Activated T-cell treated with anti-CD3 and anti-CD28 coated beads for 48 hours (primary cell): Measurements from ENCODE around the gene MTR.

Experiments used
- DNase-seq: peaks from one replicate; pipeline ENCODE4 v3.0.0-alpha.2; 2020; ENCODE audit warnings: low read depth

Gene MTR

DNA sequence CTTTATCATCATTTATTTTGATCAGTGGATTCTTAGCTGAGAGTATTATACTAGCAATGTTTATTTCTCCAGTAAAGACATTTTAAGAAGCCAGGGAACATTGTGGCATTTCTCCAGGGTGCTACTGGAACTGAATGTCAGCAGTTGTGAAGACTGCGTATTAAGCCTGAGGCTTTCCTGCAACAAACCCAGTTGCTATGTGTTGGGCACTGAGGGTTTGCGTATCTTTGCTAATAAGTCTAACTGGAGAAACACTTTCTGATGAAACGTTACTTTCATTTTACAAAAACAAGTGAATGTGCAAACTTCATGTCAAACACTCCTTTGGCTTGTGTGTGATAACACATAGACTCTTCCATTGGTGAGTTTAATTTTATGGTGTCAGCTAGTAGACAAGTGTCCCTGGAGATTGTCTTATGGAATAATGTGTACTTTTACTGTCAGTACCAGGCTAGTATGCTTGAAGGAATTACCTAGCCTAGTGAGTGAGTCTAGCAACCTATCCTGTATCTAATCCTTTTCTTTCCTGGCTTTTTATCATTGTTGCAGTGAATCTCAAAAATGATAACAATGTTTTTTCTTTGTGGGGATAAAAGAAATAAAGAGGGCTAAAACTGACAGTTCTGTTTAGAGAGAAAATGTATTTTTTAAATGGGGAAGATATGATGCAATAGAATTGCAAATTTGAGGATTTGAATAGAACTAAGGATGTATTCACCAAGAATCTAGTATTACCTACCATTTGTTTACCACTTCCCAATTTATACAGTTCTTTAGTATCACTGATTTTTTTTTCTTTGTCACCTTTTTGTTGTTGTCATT, 70.1 kb downstream of the MTR start:
- DNase-seq, result no peak

DNA sequence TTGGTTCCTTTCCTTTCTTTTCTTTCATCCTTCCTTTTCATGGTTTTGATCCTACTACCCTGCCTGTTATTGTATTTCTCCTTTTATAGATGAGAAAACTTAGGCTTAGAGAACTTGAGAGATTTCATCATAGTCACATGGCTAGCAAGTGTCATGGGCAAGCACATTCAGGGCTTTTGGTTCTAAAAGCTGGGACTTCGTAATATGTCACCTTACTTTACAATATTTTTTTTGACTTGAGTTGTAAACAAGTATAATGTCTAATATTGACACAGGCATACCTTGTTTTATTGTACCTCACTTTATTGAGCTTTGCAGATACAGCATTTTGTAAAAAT, 70.7 kb downstream of the MTR start:
- DNase-seq, result no peak

DNA sequence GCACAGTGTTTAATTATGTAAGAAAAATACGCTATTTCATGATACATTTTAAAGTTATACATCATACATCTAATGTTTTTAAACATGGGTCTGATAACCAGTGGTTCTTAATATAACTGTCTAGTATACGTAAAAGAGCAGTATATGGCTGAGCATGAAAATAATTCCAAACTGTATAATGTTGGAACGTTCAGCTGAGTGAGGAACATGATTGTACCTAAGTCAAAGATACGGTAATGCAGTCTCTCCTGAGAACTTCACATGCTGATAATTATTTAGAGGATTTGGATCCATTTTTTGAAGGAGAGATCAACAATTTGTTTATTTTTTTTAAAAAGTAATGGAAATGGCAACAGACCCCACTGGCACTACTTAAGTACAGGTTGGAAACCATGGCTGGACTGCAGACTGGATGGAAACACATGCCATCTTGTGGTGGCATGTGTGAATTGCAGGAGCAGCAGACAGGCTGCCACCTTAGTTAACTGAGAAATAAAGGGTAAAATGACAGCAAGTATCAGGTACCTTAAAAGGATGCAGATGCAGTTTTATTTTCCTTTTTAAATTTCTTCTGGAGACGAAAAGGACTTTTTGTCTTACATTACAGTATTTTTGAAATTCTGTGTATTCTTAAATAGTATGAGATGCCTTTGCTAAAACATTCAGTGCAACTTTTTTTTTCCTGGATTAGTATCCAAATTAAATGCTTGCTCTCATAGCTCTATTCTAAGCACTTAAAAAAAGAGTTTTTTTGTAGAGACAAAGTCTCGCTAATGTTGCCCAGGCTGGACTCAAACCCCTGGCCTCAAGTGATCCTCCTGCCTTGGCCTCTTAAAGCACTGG, 73.8 kb downstream of the MTR start:
- DNase-seq, result peak; percentile 34

DNA sequence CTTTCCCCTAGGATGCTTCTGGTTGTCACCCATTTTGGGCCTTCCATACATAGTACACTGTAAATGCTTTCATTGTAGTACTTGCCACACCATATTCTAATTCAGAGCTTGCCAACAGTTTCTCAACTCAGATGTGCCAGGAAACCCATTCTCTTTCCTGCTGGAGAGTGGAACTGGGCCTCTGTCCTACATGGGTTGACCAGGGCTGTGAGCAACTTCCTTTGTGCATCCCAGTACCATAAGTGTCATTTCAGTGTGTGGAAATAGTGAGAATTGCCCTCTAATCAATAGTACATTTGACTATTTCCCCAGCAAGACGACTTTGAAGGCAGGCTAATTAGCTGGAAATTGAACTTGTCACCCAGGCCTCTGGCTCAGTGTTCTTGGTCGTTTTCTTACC, 74.8 kb downstream of the MTR start:
- DNase-seq, result no peak

DNA sequence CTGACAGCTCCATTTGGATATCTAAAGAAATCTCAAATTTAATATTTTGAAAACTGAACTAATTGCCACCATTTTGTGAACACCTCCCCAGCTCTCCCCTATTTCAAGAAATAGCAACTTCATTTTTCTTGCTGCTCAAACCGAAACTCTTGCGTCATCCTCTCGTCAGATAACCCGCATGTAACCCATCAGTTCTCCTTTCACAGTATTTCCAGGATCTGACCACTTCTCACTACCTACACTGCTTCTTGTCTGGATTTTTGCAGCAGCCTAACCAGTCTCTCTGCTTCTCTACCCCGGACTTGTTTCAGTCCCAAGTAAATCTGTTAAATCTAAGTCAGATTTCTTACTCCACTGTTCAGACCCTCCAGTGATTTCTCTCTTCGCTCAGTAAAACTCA, 75.6 kb downstream of the MTR start:
- DNase-seq, result no peak

DNA sequence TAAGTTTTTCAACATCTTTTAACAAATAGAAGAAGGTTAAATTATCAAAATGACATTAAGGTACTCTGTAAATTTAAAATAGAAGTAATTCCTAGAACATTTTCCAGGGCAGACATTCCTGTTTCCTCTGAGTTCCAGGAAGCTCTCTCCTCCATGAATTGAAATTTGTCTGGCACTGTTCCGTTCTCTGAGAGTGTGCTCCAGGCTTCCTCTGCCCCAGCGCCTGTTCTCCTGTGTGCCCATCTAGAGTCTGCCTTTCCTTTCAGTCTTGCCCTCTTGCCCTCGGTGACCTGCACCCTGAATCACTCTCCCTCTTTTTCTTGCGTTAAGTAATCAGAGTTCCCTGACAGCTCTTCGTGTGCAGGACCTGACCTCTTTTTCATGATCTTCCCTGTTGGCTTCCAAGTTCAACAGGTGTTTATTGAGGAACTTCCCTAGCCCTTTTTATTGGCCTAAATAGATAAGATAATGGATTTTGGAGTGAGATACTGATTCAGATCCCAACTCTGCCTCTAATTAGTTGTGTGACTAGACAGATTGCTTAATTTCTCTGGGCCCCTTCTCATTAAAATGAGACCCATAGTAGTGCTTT, 77.1 kb downstream of the MTR start:
- no peak for DNase-seq

DNA sequence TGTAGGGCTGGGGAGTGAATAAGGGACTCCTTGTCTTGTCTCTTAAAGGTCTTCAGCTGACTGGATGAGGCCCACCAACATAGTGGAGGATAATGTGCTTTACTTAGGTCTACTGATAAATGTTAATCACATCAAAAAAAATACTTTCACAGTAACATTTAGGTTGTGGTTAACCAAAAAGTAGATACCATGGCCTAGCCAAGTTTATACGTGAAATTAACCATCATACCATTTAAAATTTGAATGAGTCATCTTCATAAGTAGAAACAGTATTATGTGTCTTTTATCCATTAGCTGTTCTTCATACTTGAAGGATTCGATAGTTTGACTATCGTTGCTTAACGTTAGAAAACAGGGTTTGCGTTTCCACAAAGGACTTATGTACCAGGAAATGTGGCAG, 80.9 kb downstream of the MTR start:
- DNase-seq, result no peak

DNA sequence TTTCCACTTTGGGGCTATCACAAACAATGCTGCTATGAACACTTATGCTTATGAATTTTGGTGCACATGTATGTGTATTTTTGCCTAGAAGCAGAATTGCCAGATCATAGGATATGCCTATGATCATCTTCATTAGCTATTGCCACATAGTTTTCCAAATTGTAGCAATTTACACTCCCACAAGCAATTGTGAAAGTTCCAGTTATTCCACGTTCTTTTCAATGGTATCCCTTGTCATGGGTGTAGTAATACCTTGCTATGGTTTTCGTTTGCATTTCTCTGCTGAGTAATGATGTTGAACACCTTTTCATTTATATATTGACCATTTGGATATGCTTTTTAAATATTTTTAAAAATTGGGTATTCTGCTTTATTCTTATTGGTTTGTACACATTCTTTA, 82.6 kb downstream of the MTR start:
- no peak for DNase-seq

DNA sequence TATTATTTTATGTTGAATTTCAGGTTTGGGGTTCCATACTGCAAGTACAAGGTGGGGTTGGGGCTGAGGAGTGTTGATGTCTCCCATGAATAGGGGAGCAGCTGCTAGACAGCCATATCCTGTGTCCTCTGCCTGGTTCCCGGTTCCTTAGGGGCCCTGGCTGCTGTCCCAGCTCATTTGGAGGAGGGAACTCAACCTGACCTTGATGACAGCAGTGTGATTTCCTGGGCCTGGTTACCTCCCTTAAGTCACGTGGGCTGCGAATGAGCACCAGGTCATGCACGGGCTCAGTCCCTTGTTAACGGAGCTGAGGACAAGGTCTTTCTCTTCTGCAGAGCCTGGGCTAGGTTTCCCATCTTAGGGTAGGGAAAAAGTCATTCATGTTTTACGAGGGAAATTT, 85.1 kb downstream of the MTR start:
- DNase-seq, result no peak

DNA sequence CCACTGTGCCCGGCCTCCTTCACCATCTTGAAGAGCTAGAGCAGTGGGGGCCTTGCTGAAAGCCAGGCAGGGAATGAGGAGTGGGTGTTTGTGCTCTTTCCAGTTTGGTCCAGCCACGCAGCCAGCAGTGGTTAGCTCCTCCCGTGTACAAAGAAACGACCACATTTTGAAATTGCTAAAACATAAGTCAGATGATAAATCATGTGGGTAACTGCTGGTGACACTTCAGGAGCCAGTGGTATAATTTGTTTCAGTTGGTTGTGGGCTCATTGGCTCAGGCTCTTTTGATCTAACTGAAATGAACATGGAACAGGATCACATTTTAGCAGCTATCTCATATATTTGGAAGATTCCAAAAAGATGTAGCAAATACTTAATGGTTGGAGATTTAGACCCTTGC, 87.6 kb downstream of the MTR start:
- no peak for DNase-seq

DNA sequence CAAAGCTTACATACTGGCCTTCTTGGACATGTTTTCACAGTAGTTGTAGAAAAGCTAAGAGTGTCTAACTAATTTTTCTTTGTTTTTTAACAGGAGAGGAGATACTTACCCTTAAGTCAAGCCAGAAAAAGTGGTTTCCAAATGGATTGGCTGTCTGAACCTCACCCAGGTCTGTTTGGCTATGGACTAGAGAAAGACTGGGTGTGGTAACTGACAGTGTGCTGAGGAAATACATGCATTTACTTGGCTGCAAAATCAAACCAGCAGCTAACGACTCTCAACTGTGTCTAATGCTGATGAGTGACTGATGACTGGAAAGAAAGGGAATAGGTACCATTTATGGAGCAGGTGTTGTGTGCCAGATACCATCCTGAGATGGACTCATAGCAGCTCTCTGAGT, 91.1 kb downstream of the MTR start:
- no peak for DNase-seq

DNA sequence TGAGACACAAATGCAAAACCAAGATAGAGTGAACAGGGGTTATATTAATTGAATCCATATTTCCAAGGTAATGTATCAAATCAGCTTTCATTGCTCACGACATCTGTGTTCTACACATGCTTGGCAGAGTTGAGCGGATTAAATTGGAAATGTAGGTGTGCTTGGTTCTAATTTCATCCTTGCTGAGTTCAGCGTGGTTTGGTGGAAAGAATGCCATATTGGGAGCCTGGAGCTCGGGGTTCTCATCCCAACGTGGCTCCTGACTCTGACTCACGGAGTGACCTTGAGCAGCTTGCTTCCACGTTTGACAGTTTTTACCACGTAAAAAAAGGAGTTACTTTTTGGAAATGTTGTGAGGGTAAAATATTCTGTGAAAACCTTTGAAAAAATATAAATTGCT, 92.0 kb downstream of the MTR start:
- DNase-seq, result no peak

DNA sequence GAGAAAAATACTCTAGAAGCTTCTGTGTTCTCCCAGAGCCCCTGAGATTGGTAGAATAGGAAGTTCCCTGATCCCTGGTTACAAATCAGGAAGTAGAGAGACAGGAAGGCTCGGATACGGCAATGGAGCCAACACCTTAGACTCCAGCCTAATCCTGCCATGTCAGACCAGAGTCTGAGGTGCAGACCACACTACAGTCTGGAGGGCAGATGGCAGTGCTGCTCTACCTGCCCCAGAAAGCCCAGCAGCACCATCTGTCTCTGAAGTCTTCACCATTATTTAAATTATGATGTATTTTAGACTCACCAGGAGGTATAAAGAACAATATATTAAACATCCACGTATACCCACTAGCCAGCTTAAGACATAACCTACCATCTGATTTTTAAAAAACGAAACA, 93.0 kb downstream of the MTR start:
- no peak for DNase-seq

DNA sequence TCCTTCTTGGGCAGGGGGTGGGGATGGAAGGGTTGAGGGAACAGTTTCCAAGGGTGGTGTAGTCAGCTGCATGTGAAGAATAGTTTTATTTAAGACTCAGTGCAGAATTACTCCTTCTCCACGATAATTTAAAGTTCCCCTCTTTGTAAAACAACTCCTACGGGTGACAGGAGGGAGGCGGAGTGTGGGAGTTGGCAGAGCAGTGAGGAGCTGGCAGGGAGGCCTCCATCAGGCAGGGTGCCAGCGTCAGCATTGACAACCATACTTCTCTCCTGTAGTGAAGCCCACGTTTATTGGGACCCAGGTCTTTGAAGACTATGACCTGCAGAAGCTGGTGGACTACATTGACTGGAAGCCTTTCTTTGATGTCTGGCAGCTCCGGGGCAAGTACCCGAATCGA, 93.8 kb downstream of the MTR start:
- no peak for DNase-seq

DNA sequence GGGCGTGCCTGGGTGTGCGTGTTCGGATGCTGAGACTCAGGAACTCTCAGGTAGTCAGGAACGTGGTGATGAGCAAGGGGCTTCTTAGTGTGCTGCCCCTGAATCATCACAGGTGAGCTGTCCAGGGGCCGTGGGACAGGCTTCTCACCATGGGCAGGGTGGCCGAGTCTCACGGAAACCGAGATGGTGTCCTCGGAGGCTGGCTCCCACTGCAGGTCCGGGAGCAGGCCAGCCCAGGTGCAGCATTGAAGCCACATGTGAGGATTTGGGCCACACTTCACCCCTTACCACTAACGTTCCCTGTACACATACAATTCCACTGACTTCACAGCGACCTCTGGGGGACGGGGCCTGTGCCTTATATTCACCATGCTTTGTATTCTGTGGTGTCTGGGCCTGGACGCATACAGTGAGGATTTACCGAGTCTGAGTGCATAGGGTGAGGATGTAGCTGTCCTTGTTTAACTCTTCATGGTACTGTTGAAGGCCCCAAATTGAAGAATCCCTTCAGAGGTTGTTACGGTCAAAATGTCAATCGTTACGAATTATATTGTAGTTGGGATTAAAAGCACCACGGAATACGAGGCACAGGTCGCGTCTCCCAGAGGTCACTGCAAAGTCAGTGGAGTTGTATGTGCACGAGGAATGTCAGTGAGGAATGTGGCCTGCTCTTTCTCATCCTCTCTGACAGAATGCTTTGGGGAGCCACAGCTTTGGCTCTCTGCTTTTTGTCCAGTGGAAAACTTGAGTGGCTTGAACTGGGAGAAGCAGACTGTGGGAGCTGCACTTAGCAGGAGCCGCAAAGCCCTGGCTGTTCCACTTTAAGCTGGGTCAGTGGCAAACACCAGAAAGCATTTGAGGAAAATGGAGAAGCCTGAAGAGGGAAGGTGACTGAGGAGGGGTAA, 95.3 kb downstream of the MTR start:
- no peak for DNase-seq

DNA sequence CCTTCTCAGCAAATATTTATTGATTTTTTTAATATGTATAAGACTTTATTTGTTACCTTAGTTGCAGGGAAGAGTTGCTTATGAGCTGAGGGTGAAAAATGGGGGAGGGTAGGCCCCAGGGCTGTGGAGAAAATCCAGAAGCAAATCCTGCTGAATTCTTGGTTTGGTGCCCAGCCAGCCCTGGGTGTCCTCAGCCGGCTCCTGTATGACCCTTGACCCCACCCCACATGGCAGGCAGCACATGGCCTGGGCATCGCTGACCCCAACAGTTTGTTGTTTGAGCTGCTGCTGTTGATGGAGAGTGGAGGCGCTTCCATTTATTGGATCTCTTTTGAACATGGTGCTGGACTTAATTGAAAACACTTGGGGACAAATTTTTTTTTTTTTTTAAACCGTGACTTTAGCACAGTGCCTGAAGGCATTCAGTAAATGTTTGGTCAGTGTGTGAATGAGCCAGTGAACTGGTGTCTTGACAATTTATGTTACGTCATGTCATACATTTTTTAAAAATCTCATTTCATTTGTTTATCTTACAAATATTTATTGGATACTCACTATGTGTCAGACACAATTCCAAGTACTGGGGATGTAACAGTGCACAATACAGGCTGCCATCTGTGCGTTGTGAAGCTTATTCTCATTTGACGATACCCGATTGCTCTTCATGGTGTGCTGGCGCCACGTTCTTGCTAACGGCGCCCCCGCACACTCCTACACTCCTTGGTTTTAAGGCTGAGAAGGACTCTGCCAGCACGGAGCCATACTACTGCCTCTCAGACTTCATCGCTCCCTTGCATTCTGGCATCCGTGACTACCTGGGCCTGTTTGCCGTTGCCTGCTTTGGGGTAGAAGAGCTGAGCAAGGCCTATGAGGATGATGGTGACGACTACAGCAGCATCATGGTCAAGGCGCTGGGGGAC, 98.8 kb downstream of the MTR start:
- DNase-seq, result no peak

DNA sequence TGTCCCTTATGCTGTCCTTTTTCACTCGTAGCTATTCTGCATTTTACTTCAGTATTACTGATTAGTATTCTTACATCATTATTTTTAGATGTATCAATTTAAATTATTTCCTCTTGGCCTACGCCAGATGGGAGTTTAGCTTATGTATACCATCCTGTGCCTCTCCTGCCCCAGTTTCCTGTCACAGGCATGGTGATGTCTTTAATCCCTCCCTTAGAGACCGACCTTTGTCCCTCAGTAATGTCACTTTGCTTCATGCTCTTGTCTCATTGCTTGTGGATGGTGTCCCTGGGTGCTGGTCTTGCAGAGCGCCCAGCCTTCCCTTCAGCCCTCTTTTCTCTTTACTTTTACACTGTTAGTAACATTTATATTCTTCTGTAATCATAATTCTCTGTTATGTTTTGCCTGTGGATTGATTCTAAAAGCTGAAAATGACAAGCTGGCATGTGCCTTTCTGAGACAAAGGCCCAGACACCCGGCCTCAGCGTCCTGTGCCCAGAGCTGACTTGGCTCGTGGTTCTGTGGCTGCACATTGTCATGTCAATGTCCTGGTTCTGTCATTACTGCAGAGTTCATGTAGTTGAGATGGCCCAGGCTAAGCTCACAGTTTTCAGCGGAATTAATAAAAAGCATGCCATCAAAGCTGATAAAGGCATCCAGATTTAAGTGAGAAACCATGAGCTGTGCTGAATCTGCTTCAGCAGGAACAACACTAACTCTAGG, 100.7 kb downstream of the MTR start:
- no peak for DNase-seq

DNA sequence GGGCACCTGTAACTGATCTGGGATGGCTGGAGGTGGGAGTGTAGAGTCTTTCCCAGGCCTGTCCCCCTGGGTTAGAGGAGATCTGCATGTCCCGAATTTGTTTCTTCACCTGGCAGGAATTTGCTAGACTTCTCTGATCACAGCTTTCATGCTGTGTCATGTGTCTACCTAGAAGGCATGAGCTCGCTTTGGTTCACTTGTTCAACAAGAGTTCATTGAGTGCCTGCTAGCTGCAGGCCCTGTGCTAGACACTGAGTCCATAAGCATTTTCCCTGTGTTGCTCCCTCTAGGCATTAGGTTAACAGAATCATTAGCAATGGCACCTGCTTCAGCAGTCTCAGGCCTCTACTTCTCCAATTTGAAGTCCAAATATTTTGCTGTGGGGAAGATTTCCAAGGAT, 101.6 kb downstream of the MTR start:
- no peak for DNase-seq

DNA sequence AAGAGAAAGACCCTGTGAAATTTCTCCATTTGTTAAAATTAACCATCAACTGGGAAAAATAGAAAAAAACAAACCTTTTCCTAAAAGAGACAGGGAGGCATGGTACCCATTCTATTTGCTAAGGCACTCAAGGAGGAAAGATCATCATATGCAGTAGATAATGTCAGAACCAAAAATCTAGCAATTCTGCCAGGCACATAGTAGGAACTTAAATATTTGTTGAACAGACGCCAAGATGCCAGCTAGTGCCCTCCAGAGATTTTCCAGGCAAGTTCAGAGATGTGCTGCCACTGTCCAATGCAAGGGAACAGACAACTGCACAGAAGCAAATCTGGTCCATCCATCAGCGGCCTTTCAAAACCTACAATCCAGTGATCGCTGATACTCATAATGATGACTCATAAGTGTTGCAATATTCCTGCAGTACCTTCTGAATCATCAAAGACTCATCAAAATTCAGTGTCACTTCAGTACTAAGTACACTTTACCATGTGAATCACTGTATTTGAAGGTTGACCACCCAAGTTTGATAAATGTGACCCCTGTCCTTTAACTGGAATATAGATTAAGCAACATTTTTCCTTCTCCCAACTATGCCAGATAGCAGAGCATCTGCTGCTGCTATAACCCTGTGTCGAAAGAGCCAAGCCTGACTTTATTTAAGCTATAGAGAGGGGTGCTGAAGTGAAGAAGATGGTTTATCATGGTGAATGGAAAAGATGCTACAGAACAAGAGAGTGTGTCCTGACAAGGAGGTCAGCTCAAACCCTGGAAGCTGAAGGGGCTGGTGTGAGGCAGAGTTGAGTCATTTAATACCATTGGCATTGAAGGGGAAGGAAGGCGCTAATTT, 110.0 kb downstream of the MTR start:
- peak; percentile 3 for DNase-seq

DNA sequence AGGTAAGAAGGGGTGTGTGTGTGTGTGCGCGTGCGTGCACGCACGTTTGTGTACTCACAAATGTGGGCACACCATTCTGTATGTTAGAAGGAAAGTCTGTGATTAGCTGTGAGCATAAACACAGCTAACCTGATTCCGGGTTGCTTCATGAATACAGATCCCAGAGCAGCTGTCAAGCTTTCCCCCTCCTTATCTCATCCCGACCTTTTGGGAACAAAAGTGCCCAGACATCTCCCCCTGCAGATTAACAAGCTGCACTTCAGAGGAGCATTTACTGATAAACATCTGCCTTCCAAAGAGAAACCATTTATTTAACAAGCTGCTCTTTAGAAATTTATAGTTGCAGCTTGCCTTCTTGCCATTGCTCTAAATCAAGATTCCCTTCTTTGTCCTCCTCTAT, 112.1 kb downstream of the MTR start:
- no peak for DNase-seq
